Endothelial cell of umbilical vein (primary cell): ENCODE results near the gene ZDHHC3. TPM values are rescaled to one million over a fixed set of nuclear protein-coding genes. Genes with fewer than 3 reads are reported as not detected.

Experiments used
- BruUV-seq: library from RNA; stranded (reverse); fragments of 400-500 nt; replicated peaks from 2 replicates; lab custom pipeline; 2021; lab: Mats Ljungman, UMichigan
- CTCF ChIA-PET: fragments of 300-600, 350-600 bp; sonication (Branson Sonifier 250); formaldehyde crosslinking; loops from one replicate; lab custom pipeline; 2021; ENCODE audit warnings: antibody characterized with exemption, inconsistent platforms; lab: Charles Lee
- POLR2A ChIA-PET: fragments of 300-600, 350-600 bp; sonication (Branson Sonifier 250); formaldehyde crosslinking; loops from one replicate; lab custom pipeline; 2021; ENCODE audit warnings: antibody characterized with exemption, inconsistent platforms; lab: Charles Lee
- DNase-seq: peaks from one replicate; pipeline ENCODE4 v3.0.0-alpha.2; 2011; ENCODE audit warnings: low read depth, low spot score
- FAIRE-seq: peaks from 2 replicates; lab custom pipeline; 2011; peaks lifted over from hg19 to GRCh38; lab: Jason Lieb, UNC
- H2AFZ ChIP-seq: 2 replicates; pipeline ENCODE4 v1.6.0; 2012; ENCODE audit warnings: low read depth, low read length, control low read depth, inconsistent platforms
- H3K27ac ChIP-seq: 2 replicates; pipeline ENCODE4 v1.5.1; 2011; ENCODE audit warnings: low read depth, mild to moderate bottlenecking, control low read depth, low read length, moderate library complexity; ENCODE audit not compliant: insufficient read depth
- H3K27me3 ChIP-seq, 2 experiments: 2 replicates each; pipeline versions ENCODE4 v1.6.0 to v1.6.1; 2011; ENCODE audit warnings: low read length in 2 of 2, mixed read lengths in 1 of 2; ENCODE audit not compliant: control insufficient read depth in 2 of 2, insufficient read depth in 2 of 2
- H3K36me3 ChIP-seq, 2 experiments: 2 replicates in 1 of 2; 3 replicates in 1 of 2; pipeline ENCODE4 v1.5.1; 2011; ENCODE audit warnings: low read length in 2 of 2, mild to moderate bottlenecking in 1 of 2, moderate library complexity in 1 of 2; ENCODE audit not compliant: control insufficient read depth in 2 of 2, insufficient read depth in 2 of 2; ENCODE audit errors: extremely low read depth in 1 of 2
- H3K4me1 ChIP-seq: 3 replicates; pipeline ENCODE4 v1.5.1; 2011; ENCODE audit warnings: mild to moderate bottlenecking, low read length; ENCODE audit not compliant: control insufficient read depth, insufficient read depth; ENCODE audit errors: extremely low read depth
- H3K4me2 ChIP-seq: 2 replicates; pipeline ENCODE4 v1.6.1; 2011; ENCODE audit warnings: low read length, control low read depth, mixed read lengths; ENCODE audit not compliant: insufficient read depth
- H3K4me3 ChIP-seq, 3 experiments: fragments of 200-600 bp in 1 of 3; sonication (generic), shearing (Covaris generic) in 1 of 3; replicated peaks in 1 of 3; 2 replicates each; pipeline ENCODE4 v1.5.1; 2011 to 2016; ENCODE audit warnings: control low read depth in 3 of 3, low read length in 3 of 3, mild to moderate bottlenecking in 2 of 3, inconsistent platforms in 1 of 3, low read depth in 1 of 3, moderate library complexity in 1 of 3; ENCODE audit not compliant: insufficient read depth in 1 of 3
- H3K79me2 ChIP-seq: 2 replicates; pipeline ENCODE4 v1.6.0; 2012; ENCODE audit warnings: low read length, inconsistent platforms; ENCODE audit not compliant: control insufficient read depth, insufficient read depth
- H3K9ac ChIP-seq: replicated peaks from 2 replicates; pipeline ENCODE3; 2011; ENCODE audit warnings: low read length, control low read depth; ENCODE audit not compliant: insufficient read depth; ENCODE audit errors: extremely low read depth
- H3K9me1 ChIP-seq: replicated peaks from 3 replicates; pipeline ENCODE4 v1.6.0; 2011; ENCODE audit warnings: mild to moderate bottlenecking, low read length; ENCODE audit not compliant: control insufficient read depth, insufficient read depth; ENCODE audit errors: extremely low read depth
- H3K9me3 ChIP-seq: replicated peaks from 2 replicates; pipeline ENCODE4 v1.5.1; 2012; ENCODE audit warnings: low read length, inconsistent platforms; ENCODE audit not compliant: control insufficient read depth, insufficient read depth
- H4K20me1 ChIP-seq: replicated peaks from 2 replicates; pipeline ENCODE3; 2011; ENCODE audit warnings: mild to moderate bottlenecking, low read length; ENCODE audit not compliant: control insufficient read depth, insufficient read depth; ENCODE audit errors: extremely low read depth
- CTCF ChIP-seq, 2 donors: IDR thresholded peaks; 1 replicate in 1 of 2; 2 replicates in 1 of 2; pipeline ENCODE4 v1.5.1; 2011; ENCODE audit warnings: low read length in 2 of 2, mild to moderate bottlenecking in 2 of 2, moderate library complexity in 2 of 2, control low read depth in 1 of 2, inconsistent platforms in 1 of 2, low read depth in 1 of 2; ENCODE audit not compliant: insufficient read depth in 1 of 2; ENCODE audit errors: extremely low read depth in 1 of 2
- EZH2 ChIP-seq: IDR thresholded peaks from 2 replicates; pipeline ENCODE4 v1.6.1; 2012; ENCODE audit warnings: borderline replicate concordance, low read depth, mild to moderate bottlenecking, moderate library complexity, low read length, inconsistent platforms; ENCODE audit not compliant: severe bottlenecking
- FOS ChIP-seq: IDR thresholded peaks from 2 replicates; pipeline ENCODE4 v1.6.1; 2011; ENCODE audit warnings: mild to moderate bottlenecking, low read length, moderate library complexity, borderline replicate concordance; ENCODE audit not compliant: insufficient read depth
- GATA2 ChIP-seq: IDR thresholded peaks from 2 replicates; pipeline ENCODE4 v1.7.0; 2011; ENCODE audit warnings: low read depth, mild to moderate bottlenecking, moderate library complexity, mixed read lengths, low read length; ENCODE audit not compliant: insufficient read length, insufficient read depth
- JUN ChIP-seq: IDR thresholded peaks from 2 replicates; pipeline ENCODE4 v1.6.1; 2011; ENCODE audit warnings: borderline replicate concordance, low read depth; ENCODE audit not compliant: insufficient read length, insufficient read depth
- MYC ChIP-seq: IDR thresholded peaks from one replicate; pipeline ENCODE4 v1.6.1; 2011; ENCODE audit warnings: mild to moderate bottlenecking, low read depth, low read length
- POLR2A ChIP-seq: IDR thresholded peaks from 2 replicates; pipeline ENCODE4 v1.6.1; 2012; ENCODE audit warnings: low read depth, mild to moderate bottlenecking, control low read depth, low read length
- POLR2AphosphoS5 ChIP-seq: IDR thresholded peaks from 2 replicates; pipeline ENCODE4 v1.6.1; 2012; ENCODE audit warnings: low read depth, mild to moderate bottlenecking, control low read depth, low read length, moderate library complexity; ENCODE audit not compliant: insufficient read depth
- dilution Hi-C: fragments of 300-500 bp; cut with MboI; formaldehyde crosslinking; loops from one replicate; pipeline ENCODE4 v1.15.0; 2019; ENCODE audit warnings: low sequenced_read_pairs; ENCODE audit not compliant: extremely low pct_ligation_motif_present
- intact Hi-C: fragments of 100-400 bp; cut with micrococcal nuclease; formaldehyde crosslinking; loops from one replicate; pipeline ENCODE4 v1.10.0; 2022
- polyA plus RNA-seq, 4 experiments: library from polyadenylated mRNA; depleted of rRNA in 3 of 4; stranded (reverse) in 3 of 4; unstranded in 1 of 4; fragments of >200 nt; gene quantifications; 2 replicates each; pipeline versions ENCODE4 v1.2.1 to v1.2.3, GENCODE V29; 2011 to 2012; ENCODE audit warnings: missing spikeins in 1 of 4
- total RNA-seq: library from RNA; stranded (reverse); gene quantifications from 2 replicates; pipeline ENCODE4 v1.2.3, GENCODE V29; 2021
- TF ChIP-seq, protein P1 (sequence below): IDR thresholded peaks from 2 replicates; pipeline ENCODE4 v1.6.1; 2011; ENCODE audit not compliant: insufficient read depth, insufficient read length

Gene ZDHHC3
- total and polyA plus RNA-seq, 2 donors (not counting 3 experiments of a cell fraction or from before 2014, with no cell fraction given): 62.4 to 97.1 TPM

- BruUV-seq: no TSS peak
- Histone ChIP-seq H2AFZ (no peak overlapping the region), H3K9me3 (no peaks in the 10 kb centered on the region), H3K4me3 (no peak overlapping the region), H3K36me3 (no peaks in the 10 kb centered on the region), H3K4me1 (no peaks in the 10 kb centered on the region), H4K20me1 (no peaks in the 10 kb centered on the region), H3K9ac (no peak overlapping the region), H3K79me2 (no peaks in the 10 kb centered on the region), H3K27ac (no peak overlapping the region), H3K9me1 (no peaks in the 10 kb centered on the region), H3K27me3 (no peaks in the 10 kb centered on the region), H3K4me2 (no peak overlapping the region)
- no peak for TF ChIP-seq FOS
- TF ChIP-seq, protein P1, sequence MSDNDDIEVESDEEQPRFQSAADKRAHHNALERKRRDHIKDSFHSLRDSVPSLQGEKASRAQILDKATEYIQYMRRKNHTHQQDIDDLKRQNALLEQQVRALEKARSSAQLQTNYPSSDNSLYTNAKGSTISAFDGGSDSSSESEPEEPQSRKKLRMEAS: no peak
- dilution Hi-C loops: no loop called here
- POLR2A ChIA-PET: no interaction called here
- CTCF ChIA-PET: interaction anchor here (0.8 kb wide), 1 partner anchor 22 kb away, joined by 3 read pairs; no protein-coding TSS in a partner anchor
- DNase-seq: no peak
- intact Hi-C loops: no loop called here
- no peak for FAIRE-seq
Observed at GRCh38 chr3:44893097-44893496, 82.9 kb downstream of the ZDHHC3 start.

GRCh38 chr3:44892689-44893088, 83.3 kb downstream of the ZDHHC3 start:
- FAIRE-seq: no peak
- H3K9me1 ChIP-seq: no peaks in the 10 kb centered on the region
- H3K79me2 ChIP-seq: no peaks in the 10 kb centered on the region
- no peak overlapping the region for H3K4me3 ChIP-seq
- dilution Hi-C loops: no loop called here
- ChIA-PET CTCF (interaction anchor here (0.8 kb wide), 1 partner anchor 22 kb away, joined by 3 read pairs; no protein-coding TSS in a partner anchor), POLR2A (no interaction called here)
- TF ChIP-seq JUN: no peak
- TF ChIP-seq FOS: no peak
- TF ChIP-seq GATA2: no peak
- no peak for TF ChIP-seq CTCF (IDR thresholded peaks at IDR 0.05; ENCODE audit: extremely low read depth in 1 of 2, insufficient read depth in 1 of 2, low read depth in 1 of 2, low read length in 2 of 2)
- TF ChIP-seq EZH2: no peak
- no peak for TF ChIP-seq POLR2AphosphoS5
- TF ChIP-seq, protein P1: no peak
- no peak for TF ChIP-seq MYC
- no peak for TF ChIP-seq POLR2A
- H4K20me1 ChIP-seq: no peaks in the 10 kb centered on the region
- no peaks in the 10 kb centered on the region for H3K27me3 ChIP-seq
- no peak overlapping the region for H3K27ac ChIP-seq
- intact Hi-C loops: no loop called here
- H3K9me3 ChIP-seq: no peaks in the 10 kb centered on the region
- DNase-seq: no peak
- no peak overlapping the region for H3K4me2 ChIP-seq
- H3K9ac ChIP-seq: no peak overlapping the region
- H2AFZ ChIP-seq: no peak overlapping the region
- BruUV-seq: no TSS peak
- H3K4me1 ChIP-seq: no peaks in the 10 kb centered on the region
- H3K36me3 ChIP-seq: no peaks in the 10 kb centered on the region
